Activated CD8-positive, alpha-beta memory T cell treated with anti-CD3 and anti-CD28 coated beads for 36 hours (primary cell): Measurements from ENCODE around the gene CD151. TPM values are rescaled to one million over a fixed set of nuclear protein-coding genes. Genes with fewer than 3 reads are reported as not detected.

ENCODE experiments used
- total RNA-seq, 2 experiments: library from RNA; stranded (reverse); gene quantifications; one replicate each; pipeline ENCODE4 v1.2.3, GENCODE V29; 2021

Gene CD151
- total RNA-seq, 2 experiments from 2014 or later: 70.2 to 72.8 TPM

Other genes starting within 250 kb of the CD151 start
- 1 to 10 TPM; 7.6 to 9.5 TPM for gene IRF7, start 217.0 kb upstream of the CD151 start, total RNA-seq
- not detected for gene CDHR5, start 208.0 kb upstream of the CD151 start, total RNA-seq
- gene SCT, start 205.8 kb upstream of the CD151 start, total RNA-seq: not detected
- under 1 TPM; 0.29 to 0.30 TPM for gene DRD4, start 195.7 kb upstream of the CD151 start, total RNA-seq
- 10 to 100 TPM; 55.6 to 58.7 TPM for gene DEAF1, start 137.7 kb upstream of the CD151 start, total RNA-seq
- gene TMEM80, start 137.1 kb upstream of the CD151 start, total RNA-seq: 10 to 100 TPM in 1 of 2 experiments, 1 to 10 TPM in 1; 8.9 to 11.2 TPM
- gene EPS8L2, start 126.7 kb upstream of the CD151 start, total RNA-seq: 10 to 100 TPM; 12.6 to 14.3 TPM
- gene TALDO1, start 85.5 kb upstream of the CD151 start, total RNA-seq: 100 to 1,000 TPM; 270 to 286 TPM
- 10 to 100 TPM; 52.6 to 60.4 TPM for gene GATD1, start 55.5 kb upstream of the CD151 start, total RNA-seq
- 1 to 10 TPM; 1.3 to 1.4 TPM for gene CEND1, start 42.9 kb upstream of the CD151 start, total RNA-seq
- 10 to 100 TPM; 81.1 to 83.9 TPM for gene SLC25A22, start 34.7 kb upstream of the CD151 start, total RNA-seq
- 10 to 100 TPM; 32.7 TPM for gene PIDD1, start 27.7 kb upstream of the CD151 start, total RNA-seq
- 1,000 to 10,000 TPM; 2,602 to 2,630 TPM for gene RPLP2, start 23.0 kb upstream of the CD151 start, total RNA-seq
- 10 to 100 TPM; 38.5 to 44.3 TPM for gene PNPLA2, start 14.0 kb upstream of the CD151 start, total RNA-seq
- gene CRACR2B, start 5.0 kb upstream of the CD151 start, total RNA-seq: 1 to 10 TPM; 2.9 to 3.4 TPM
- gene POLR2L, start 9.6 kb downstream of the CD151 start, total RNA-seq: 100 to 1,000 TPM; 150 to 151 TPM
- 10 to 100 TPM in 1 of 2 experiments, 1 to 10 TPM in 1; 9.4 to 12.7 TPM for gene TSPAN4, start 9.9 kb downstream of the CD151 start, total RNA-seq
- gene CHID1, start 77.9 kb downstream of the CD151 start, total RNA-seq: 10 to 100 TPM; 96.5 to 99.0 TPM
- 10 to 100 TPM; 37.8 to 38.3 TPM for gene AP2A2, start 92.9 kb downstream of the CD151 start, total RNA-seq
- not detected for gene MUC6, start 203.8 kb downstream of the CD151 start, total RNA-seq
- gene MUC2, start 241.9 kb downstream of the CD151 start, total RNA-seq: not detected